ENCODE data around the gene CA4.
"Not testable (repeated sequence)": the region's sequence is repeated elsewhere in the genome, so short reads cannot be mapped to it uniquely, and the experiment has no call there.

Gene CA4

DNA sequence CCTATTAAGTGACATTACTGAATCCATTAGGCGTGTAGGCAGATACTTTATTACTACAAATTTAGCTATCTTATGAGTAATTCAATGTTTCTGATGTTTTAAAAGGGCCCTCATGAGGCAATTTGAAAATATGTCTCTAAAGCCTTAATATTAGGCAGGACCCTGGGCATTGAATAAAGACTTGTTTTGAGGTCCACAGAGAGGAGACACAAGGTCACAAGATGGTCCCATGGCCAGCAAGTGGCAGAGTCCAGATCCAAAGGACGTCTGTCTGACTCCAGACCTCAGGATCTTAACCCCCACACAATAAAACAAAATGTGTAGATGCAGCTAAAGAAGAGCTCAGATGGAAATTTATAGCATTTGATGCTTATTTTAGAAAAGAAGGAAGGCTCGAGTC lies 39.2 kb upstream of the CA4 start:
- TF ChIP-seq ZNF70 (CRISPR knock-in tag; IDR thresholded peaks at IDR 0.05) (no peak), ZFP30 (CRISPR knock-in tag; IDR thresholded peaks at IDR 0.05) (no peak), BACH2 (CRISPR knock-in tag; IDR thresholded peaks at IDR 0.05; ENCODE audit: borderline replicate concordance) (no peak), ZC3H10 (CRISPR knock-in tag; IDR thresholded peaks at IDR 0.05) (no peak), GLIS3 (CRISPR knock-in tag; IDR thresholded peaks at IDR 0.05) (no peak), OSR1 (CRISPR knock-in tag; IDR thresholded peaks at IDR 0.05) (no peak), PPARA (CRISPR knock-in tag; IDR thresholded peaks at IDR 0.05; ENCODE audit: borderline replicate concordance) (no peak), ARNTL (CRISPR knock-in tag; IDR thresholded peaks at IDR 0.05; ENCODE audit: borderline replicate concordance, low read depth) (no peak), ESRRG (CRISPR knock-in tag; IDR thresholded peaks at IDR 0.05) (no peak), SNAI2 (CRISPR knock-in tag; IDR thresholded peaks at IDR 0.05) (no peak), ZNF565 (CRISPR knock-in tag; conservative IDR thresholded peaks at IDR 0.05; ENCODE audit: low read depth) (no peak), TOX (CRISPR knock-in tag; IDR thresholded peaks at IDR 0.05; ENCODE audit: borderline replicate concordance) (no peak)
- TF ChIP-seq, protein P1, sequence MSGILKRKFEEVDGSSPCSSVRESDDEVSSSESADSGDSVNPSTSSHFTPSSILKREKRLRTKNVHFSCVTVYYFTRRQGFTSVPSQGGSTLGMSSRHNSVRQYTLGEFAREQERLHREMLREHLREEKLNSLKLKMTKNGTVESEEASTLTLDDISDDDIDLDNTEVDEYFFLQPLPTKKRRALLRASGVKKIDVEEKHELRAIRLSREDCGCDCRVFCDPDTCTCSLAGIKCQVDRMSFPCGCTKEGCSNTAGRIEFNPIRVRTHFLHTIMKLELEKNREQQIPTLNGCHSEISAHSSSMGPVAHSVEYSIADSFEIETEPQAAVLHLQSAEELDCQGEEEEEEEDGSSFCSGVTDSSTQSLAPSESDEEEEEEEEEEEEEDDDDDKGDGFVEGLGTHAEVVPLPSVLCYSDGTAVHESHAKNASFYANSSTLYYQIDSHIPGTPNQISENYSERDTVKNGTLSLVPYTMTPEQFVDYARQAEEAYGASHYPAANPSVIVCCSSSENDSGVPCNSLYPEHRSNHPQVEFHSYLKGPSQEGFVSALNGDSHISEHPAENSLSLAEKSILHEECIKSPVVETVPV (CRISPR knock-in tag; IDR thresholded peaks at IDR 0.05) = no peak
- TF ChIP-seq, protein P2, sequence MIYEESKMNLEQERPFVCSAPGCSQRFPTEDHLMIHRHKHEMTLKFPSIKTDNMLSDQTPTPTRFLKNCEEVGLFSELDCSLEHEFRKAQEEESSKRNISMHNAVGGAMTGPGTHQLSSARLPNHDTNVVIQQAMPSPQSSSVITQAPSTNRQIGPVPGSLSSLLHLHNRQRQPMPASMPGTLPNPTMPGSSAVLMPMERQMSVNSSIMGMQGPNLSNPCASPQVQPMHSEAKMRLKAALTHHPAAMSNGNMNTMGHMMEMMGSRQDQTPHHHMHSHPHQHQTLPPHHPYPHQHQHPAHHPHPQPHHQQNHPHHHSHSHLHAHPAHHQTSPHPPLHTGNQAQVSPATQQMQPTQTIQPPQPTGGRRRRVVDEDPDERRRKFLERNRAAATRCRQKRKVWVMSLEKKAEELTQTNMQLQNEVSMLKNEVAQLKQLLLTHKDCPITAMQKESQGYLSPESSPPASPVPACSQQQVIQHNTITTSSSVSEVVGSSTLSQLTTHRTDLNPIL (CRISPR knock-in tag; IDR thresholded peaks at IDR 0.05; ENCODE audit: low read depth) = no peak
- TF ChIP-seq, protein P3, sequence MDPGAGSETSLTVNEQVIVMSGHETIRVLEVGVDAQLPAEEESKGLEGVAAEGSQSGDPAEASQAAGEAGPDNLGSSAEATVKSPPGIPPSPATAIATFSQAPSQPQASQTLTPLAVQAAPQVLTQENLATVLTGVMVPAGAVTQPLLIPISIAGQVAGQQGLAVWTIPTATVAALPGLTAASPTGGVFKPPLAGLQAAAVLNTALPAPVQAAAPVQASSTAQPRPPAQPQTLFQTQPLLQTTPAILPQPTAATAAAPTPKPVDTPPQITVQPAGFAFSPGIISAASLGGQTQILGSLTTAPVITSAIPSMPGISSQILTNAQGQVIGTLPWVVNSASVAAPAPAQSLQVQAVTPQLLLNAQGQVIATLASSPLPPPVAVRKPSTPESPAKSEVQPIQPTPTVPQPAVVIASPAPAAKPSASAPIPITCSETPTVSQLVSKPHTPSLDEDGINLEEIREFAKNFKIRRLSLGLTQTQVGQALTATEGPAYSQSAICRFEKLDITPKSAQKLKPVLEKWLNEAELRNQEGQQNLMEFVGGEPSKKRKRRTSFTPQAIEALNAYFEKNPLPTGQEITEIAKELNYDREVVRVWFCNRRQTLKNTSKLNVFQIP (CRISPR knock-in tag; IDR thresholded peaks at IDR 0.05; ENCODE audit: borderline replicate concordance, low read depth) = no peak
- TF ChIP-seq, protein P4, sequence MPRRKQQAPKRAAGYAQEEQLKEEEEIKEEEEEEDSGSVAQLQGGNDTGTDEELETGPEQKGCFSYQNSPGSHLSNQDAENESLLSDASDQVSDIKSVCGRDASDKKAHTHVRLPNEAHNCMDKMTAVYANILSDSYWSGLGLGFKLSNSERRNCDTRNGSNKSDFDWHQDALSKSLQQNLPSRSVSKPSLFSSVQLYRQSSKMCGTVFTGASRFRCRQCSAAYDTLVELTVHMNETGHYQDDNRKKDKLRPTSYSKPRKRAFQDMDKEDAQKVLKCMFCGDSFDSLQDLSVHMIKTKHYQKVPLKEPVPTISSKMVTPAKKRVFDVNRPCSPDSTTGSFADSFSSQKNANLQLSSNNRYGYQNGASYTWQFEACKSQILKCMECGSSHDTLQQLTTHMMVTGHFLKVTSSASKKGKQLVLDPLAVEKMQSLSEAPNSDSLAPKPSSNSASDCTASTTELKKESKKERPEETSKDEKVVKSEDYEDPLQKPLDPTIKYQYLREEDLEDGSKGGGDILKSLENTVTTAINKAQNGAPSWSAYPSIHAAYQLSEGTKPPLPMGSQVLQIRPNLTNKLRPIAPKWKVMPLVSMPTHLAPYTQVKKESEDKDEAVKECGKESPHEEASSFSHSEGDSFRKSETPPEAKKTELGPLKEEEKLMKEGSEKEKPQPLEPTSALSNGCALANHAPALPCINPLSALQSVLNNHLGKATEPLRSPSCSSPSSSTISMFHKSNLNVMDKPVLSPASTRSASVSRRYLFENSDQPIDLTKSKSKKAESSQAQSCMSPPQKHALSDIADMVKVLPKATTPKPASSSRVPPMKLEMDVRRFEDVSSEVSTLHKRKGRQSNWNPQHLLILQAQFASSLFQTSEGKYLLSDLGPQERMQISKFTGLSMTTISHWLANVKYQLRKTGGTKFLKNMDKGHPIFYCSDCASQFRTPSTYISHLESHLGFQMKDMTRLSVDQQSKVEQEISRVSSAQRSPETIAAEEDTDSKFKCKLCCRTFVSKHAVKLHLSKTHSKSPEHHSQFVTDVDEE (CRISPR knock-in tag; IDR thresholded peaks at IDR 0.05) = no peak
- TF ChIP-seq, protein P5, sequence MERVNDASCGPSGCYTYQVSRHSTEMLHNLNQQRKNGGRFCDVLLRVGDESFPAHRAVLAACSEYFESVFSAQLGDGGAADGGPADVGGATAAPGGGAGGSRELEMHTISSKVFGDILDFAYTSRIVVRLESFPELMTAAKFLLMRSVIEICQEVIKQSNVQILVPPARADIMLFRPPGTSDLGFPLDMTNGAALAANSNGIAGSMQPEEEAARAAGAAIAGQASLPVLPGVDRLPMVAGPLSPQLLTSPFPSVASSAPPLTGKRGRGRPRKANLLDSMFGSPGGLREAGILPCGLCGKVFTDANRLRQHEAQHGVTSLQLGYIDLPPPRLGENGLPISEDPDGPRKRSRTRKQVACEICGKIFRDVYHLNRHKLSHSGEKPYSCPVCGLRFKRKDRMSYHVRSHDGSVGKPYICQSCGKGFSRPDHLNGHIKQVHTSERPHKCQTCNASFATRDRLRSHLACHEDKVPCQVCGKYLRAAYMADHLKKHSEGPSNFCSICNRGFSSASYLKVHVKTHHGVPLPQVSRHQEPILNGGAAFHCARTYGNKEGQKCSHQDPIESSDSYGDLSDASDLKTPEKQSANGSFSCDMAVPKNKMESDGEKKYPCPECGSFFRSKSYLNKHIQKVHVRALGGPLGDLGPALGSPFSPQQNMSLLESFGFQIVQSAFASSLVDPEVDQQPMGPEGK (CRISPR knock-in tag; IDR thresholded peaks at IDR 0.05; ENCODE audit: borderline replicate concordance) = no peak
- no peak for ATAC-seq

DNA sequence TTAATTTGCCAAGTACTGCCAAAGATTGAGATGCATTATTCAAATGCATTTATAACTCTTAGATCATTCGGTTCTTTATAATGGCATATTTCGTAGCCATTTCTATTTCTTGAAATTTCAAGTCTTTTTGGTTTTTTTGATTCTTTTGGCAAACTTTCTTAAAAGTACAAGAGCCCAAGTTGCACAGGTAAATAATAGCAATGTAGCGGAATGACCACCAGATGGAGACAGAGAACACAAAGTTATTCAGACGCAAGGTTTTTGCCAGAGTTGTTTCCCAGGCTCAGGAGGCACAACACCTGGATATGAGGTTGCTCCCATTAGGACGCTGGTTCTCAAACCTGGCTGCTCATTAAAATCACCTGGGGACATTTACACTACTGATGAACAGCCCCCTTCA lies 38.1 kb upstream of the CA4 start:
- ATAC-seq = peak; percentile 62; the same call in 2 of the 3 replicates

DNA sequence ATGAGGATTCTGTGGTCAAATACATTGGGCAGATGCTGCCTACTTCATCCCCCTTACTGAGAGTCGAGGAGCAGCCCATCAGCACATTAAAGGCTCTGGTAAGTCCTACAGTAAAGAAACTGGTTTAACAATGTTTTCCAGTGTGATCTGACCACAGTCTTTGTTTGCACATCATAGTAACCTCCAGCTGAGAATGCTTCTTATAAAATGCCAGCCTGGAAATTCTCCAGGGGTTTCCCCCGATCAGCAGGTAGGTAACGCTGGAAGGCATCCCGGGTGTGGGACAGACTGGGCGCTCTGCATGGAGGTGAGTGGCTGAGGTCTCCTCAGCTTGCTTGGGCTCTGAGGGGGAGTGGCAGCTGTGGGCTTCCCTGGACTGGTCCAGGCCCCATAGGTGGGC lies 34.4 kb upstream of the CA4 start:
- ATAC-seq = not testable (repeated sequence)

DNA sequence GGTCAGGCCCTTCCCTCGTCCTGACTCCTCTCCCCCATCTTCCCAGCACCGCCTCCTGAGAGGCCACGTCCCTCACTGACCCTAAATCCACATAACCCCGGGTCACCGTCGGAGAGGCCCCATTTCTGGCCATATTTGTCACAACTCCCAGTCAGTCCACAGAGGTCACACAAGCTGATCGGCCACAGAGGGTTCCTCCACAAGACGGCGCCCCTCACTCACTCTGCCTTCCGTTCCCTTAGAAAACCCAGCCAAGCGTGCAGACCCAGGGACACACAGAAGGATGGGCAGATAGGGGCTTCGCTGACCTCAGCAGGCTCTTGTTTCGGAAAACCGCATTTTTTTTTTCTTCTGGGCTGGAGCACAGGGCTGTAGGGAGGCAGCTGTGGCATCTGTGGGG lies 33.6 kb upstream of the CA4 start:
- ATAC-seq = not testable (repeated sequence)

DNA sequence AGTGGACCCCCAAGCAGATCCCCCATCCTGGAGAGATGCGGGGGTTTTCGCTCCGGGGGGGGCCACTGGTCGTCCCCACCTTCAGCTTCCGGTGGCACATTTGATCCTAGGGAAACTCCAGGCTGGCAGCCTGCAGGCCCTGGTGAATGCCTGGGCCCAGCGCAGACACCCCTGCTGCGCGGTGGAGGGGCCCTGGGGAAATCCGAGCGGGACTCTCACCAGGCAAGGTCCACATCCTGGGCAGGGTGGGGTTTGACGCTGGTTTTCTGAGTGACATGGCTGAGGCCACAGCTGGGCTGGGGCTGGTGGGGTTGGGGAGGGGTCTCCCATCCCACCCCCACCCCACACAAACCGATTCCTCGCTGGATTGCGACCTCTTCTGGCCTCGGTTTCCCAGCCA lies 30.6 kb upstream of the CA4 start:
- peak; percentile 67 for ATAC-seq

DNA sequence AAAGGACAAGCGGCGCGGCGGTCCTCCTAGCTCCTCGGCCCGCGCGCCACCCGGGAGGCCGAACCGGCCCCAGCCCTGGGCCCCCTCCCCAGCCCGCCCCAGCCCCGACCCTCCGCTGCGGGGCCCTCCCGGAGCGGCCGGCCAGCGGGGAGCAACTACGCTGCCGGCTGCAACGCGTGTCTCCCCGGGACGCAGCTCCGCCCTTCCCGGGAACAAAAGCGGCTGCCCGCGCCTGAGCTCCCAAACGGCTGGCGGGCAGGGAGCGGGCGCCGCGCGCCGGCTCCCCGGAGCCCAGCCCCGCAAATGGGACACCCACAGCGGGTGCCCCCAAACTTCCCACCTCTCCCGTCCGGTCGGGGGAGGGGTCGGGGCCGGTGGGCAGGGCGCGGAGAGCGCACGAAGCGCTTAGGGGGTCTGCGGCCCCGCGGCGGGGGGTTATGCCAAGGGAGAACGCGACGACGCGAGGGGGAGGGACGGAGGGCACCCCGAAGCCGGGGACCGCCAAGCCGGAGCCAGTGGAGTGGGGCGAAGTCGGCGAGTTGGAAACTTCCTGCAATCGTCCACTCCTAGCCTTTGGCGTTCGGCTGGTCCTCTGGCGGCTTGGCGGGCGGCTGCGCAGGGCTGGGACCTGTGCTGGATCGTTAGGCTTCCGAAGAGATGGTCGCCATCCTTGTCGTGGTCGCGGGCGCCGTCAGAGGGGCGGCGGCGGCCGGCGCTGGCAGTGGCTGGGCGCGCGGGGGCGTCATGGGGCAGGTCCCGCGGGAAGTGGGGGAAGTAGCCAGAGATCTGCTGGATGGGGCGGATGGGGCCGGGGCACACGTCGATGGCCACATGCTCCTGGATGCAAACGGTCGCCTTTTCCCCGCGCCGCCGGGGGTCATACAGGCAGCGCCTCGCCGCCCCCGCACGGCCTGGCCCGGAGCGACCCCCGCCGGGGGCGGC lies 29.7 kb upstream of the CA4 start:
- peak; percentile 72 for ATAC-seq
